Measurements from ENCODE around the gene TMEM213. TPM values are rescaled to one million over a fixed set of nuclear protein-coding genes. Genes with fewer than 3 reads are reported as not detected.

TMEM213 gene
- total RNA-seq, 1 donor from 2014 or later = not detected

- Histone ChIP-seq H3K4me2 (no peak overlapping the region), H3F3A (ENCODE audit: low read depth) (no peaks in the 10 kb centered on the region), H3K9ac (no peak overlapping the region), H3K9me3 (ENCODE audit: low read depth) (no peaks in the 10 kb centered on the region), H3K36me3 (no peaks in the 10 kb centered on the region), H3K27me3 (no peaks in the 10 kb centered on the region), H3K79me2 (ENCODE audit: low read depth) (no peaks in the 10 kb centered on the region), H3K27ac (no peak overlapping the region), H3K4me1 (no peaks in the 10 kb centered on the region), H2AFZ (replicated peaks) (no peak overlapping the region), H3K4me3 (no peak overlapping the region), H4K20me1 (ENCODE audit: low read depth) (no peaks in the 10 kb centered on the region)
- no peaks in the 10 kb centered on the region for H3K36me3 Mint-ChIP-seq
- no peak overlapping the region for H3K27ac Mint-ChIP-seq
- H3K27me3 Mint-ChIP-seq (ENCODE audit: insufficient read depth, low read depth) = no peaks in the 10 kb centered on the region
- no peak for TF ChIP-seq CTCF (IDR thresholded peaks at IDR 0.05)
- TF ChIP-seq EZH2phosphoT487 (IDR thresholded peaks at IDR 0.05) = no peak
- no peak for TF ChIP-seq EZH2 (IDR thresholded peaks at IDR 0.05)
- H3K9me3 Mint-ChIP-seq = no peaks in the 10 kb centered on the region
- H3K4me1 Mint-ChIP-seq = no peaks in the 10 kb centered on the region
- no peak overlapping the region for H3K4me3 Mint-ChIP-seq
- DNase-seq (ENCODE audit: low spot score) = no peak
These were observed 17.1 kb downstream of the TMEM213 start for GRCh38 chr7:138814816-138815332.

GRCh38 chr7:138816650-138817049, 18.9 kb downstream of the TMEM213 start:
- no peak overlapping the region for H3K27ac Mint-ChIP-seq
- H3F3A ChIP-seq (ENCODE audit: low read depth) = no peaks in the 10 kb centered on the region
- no peaks in the 10 kb centered on the region for H4K20me1 ChIP-seq (ENCODE audit: low read depth)
- no peaks in the 10 kb centered on the region for H3K36me3 Mint-ChIP-seq
- no peaks in the 10 kb centered on the region for H3K79me2 ChIP-seq (ENCODE audit: low read depth)
- H3K9me3 ChIP-seq (ENCODE audit: low read depth) = no peaks in the 10 kb centered on the region
- no peaks in the 10 kb centered on the region for H3K4me1 ChIP-seq
- H3K27me3 ChIP-seq = no peaks in the 10 kb centered on the region
- H3K27me3 Mint-ChIP-seq (ENCODE audit: insufficient read depth, low read depth) = no peaks in the 10 kb centered on the region
- H3K9ac ChIP-seq = no peak overlapping the region
- TF ChIP-seq EZH2phosphoT487 (IDR thresholded peaks at IDR 0.05) (no peak), CTCF (IDR thresholded peaks at IDR 0.05) (no peak), EZH2 (IDR thresholded peaks at IDR 0.05) (no peak)
- no peaks in the 10 kb centered on the region for H3K4me1 Mint-ChIP-seq
- no peak overlapping the region for H3K4me3 Mint-ChIP-seq
- DNase-seq (ENCODE audit: low spot score) = no peak
- H3K27ac ChIP-seq = no peak overlapping the region
- H2AFZ ChIP-seq (replicated peaks) = no peak overlapping the region
- H3K36me3 ChIP-seq = no peaks in the 10 kb centered on the region
- no peak overlapping the region for H3K4me3 ChIP-seq
- H3K4me2 ChIP-seq = no peak overlapping the region
- no peaks in the 10 kb centered on the region for H3K9me3 Mint-ChIP-seq

GRCh38 chr7:138819625-138820024, 21.8 kb downstream of the TMEM213 start:
- H4K20me1 ChIP-seq (ENCODE audit: low read depth) = no peaks in the 10 kb centered on the region
- H3K36me3 ChIP-seq = no peaks in the 10 kb centered on the region
- Mint-ChIP-seq H3K4me1 (no peaks in the 10 kb centered on the region), H3K36me3 (no peaks in the 10 kb centered on the region), H3K9me3 (no peaks in the 10 kb centered on the region), H3K4me3 (no peak overlapping the region), H3K27ac (no peak overlapping the region), H3K27me3 (ENCODE audit: insufficient read depth, low read depth) (no peaks in the 10 kb centered on the region)
- H3K9me3 ChIP-seq (ENCODE audit: low read depth) = no peaks in the 10 kb centered on the region
- no peak overlapping the region for H2AFZ ChIP-seq (replicated peaks)
- H3K4me2 ChIP-seq = no peak overlapping the region
- no peak for DNase-seq (ENCODE audit: low spot score)
- no peaks in the 10 kb centered on the region for H3F3A ChIP-seq (ENCODE audit: low read depth)
- no peaks in the 10 kb centered on the region for H3K79me2 ChIP-seq (ENCODE audit: low read depth)
- no peaks in the 10 kb centered on the region for H3K27me3 ChIP-seq
- H3K4me3 ChIP-seq = no peak overlapping the region
- TF ChIP-seq EZH2phosphoT487 (IDR thresholded peaks at IDR 0.05) (no peak), EZH2 (IDR thresholded peaks at IDR 0.05) (no peak), CTCF (IDR thresholded peaks at IDR 0.05) (no peak)
- no peak overlapping the region for H3K9ac ChIP-seq
- H3K4me1 ChIP-seq = no peaks in the 10 kb centered on the region
- H3K27ac ChIP-seq = no peak overlapping the region

Measured in neural progenitor cell (in vitro differentiated cells).